Measurements from ENCODE around the gene YAF2.

YAF2 gene

GRCh38 chr12:42125388-42125767, 112.7 kb downstream of the YAF2 start:
- TF ChIP-seq CTCF (IDR thresholded peaks at IDR 0.05; ENCODE audit: borderline replicate concordance, control extremely low read depth, extremely low read depth, insufficient read depth, missing control alignments): no peak
- DNase-seq (ENCODE audit: low spot score): no peak
- in situ Hi-C loops (cut with MboI; ENCODE audit: low sequenced_read_pairs, unreplicated experiment): no loop called here

- in situ Hi-C loops (cut with MboI; ENCODE audit: low sequenced_read_pairs, unreplicated experiment): no loop called here
- no peak for TF ChIP-seq CTCF (IDR thresholded peaks at IDR 0.05; ENCODE audit: borderline replicate concordance, control extremely low read depth, extremely low read depth, insufficient read depth, missing control alignments)
- no peak for DNase-seq (ENCODE audit: low spot score)
These were observed 113.2 kb downstream of the YAF2 start for GRCh38 chr12:42124764-42125387.

GRCh38 chr12:42119085-42119633, 118.9 kb downstream of the YAF2 start:
- TF ChIP-seq CTCF (IDR thresholded peaks at IDR 0.05; ENCODE audit: borderline replicate concordance, control extremely low read depth, extremely low read depth, insufficient read depth, missing control alignments): no peak
- in situ Hi-C loops (cut with MboI; ENCODE audit: low sequenced_read_pairs, unreplicated experiment): no loop called here
- no peak for DNase-seq (ENCODE audit: low spot score)

GRCh38 chr12:42118136-42118879, 119.7 kb downstream of the YAF2 start:
- no peak for DNase-seq (ENCODE audit: low spot score)
- in situ Hi-C loops (cut with MboI; ENCODE audit: low sequenced_read_pairs, unreplicated experiment): no loop called here
- no peak for TF ChIP-seq CTCF (IDR thresholded peaks at IDR 0.05; ENCODE audit: borderline replicate concordance, control extremely low read depth, extremely low read depth, insufficient read depth, missing control alignments)

GRCh38 chr12:42109031-42109430, 129.0 kb downstream of the YAF2 start:
- TF ChIP-seq CTCF (IDR thresholded peaks at IDR 0.05; ENCODE audit: borderline replicate concordance, control extremely low read depth, extremely low read depth, insufficient read depth, missing control alignments): no peak
- in situ Hi-C loops (cut with MboI; ENCODE audit: low sequenced_read_pairs, unreplicated experiment): no loop called here

More at GRCh38 chr12:42109031-42109430, 129.0 kb downstream of the YAF2 start:
- DNase-seq (ENCODE audit: low spot score): no peak
